Psoas muscle (tissue), 8 donors: ENCODE results near the gene TAAR8. TPM values are rescaled to one million over a fixed set of nuclear protein-coding genes. Genes with fewer than 3 reads are reported as not detected.
"Not testable (repeated sequence)": the region's sequence is repeated elsewhere in the genome, so short reads cannot be mapped to it uniquely, and the experiment has no call there.

ENCODE experiments used
- ATAC-seq, 4 donors: fragments of 200-7000 bp; cut with Tn5 transposase; one replicate each; pipeline ENCODE4 v1.9.1; 2020; ENCODE audit warnings: moderate library complexity in 3 of 4, mild to moderate bottlenecking in 2 of 4
- DNase-seq, 2 donors: peaks; one replicate each; pipeline ENCODE4 v3.0.0-alpha.2; 2020
- H3K27ac ChIP-seq: fragments of 200-600 bp; one replicate; pipeline ENCODE4 v1.8.0; 2022
- H3K27me3 ChIP-seq, 3 donors: fragments of 200-600 bp in 1 of 3; one replicate each; pipeline versions ENCODE4 v1.6.1 to v1.8.0; 2013 to 2022; ENCODE audit warnings: low read length in 2 of 3, mild to moderate bottlenecking in 2 of 3, moderate library complexity in 1 of 3; ENCODE audit not compliant: insufficient read depth in 3 of 3
- H3K36me3 ChIP-seq, 2 donors: fragments of 200-600 bp in 1 of 2; one replicate each; pipeline versions ENCODE4 v1.6.1 to v1.8.0; 2013 to 2022; ENCODE audit warnings: low read depth in 1 of 2, mild to moderate bottlenecking in 1 of 2, moderate library complexity in 1 of 2; ENCODE audit not compliant: insufficient read depth in 1 of 2
- H3K4me1 ChIP-seq: fragments of 200-600 bp; one replicate; pipeline ENCODE4 v1.8.0; 2022
- H3K4me3 ChIP-seq: fragments of 200-600 bp; one replicate; pipeline ENCODE4 v1.8.0; 2022; ENCODE audit warnings: mild to moderate bottlenecking
- H3K9me3 ChIP-seq: fragments of 200-600 bp; one replicate; pipeline ENCODE4 v1.8.0; 2022
- WGBS, 3 donors: extraction: QIAGEN DNeasy Blood & Tissue Kit; methylation state at CpG; one replicate each; pipeline versions ENCODE4 v1.1.6 to v1.1.7; 2013; 5-methylcytosine and 5-hydroxymethylcytosine counted together
- intact Hi-C, 2 donors: fragments of 100-400 bp; cut with DNase I; formaldehyde crosslinking; loops; one replicate each; pipeline versions ENCODE4 v1.11.0 to v1.14.2; 2022
- polyA plus RNA-seq, 3 donors: library from polyadenylated mRNA; stranded (reverse); fragments of 200-250 nt; gene quantifications; one replicate each; pipeline ENCODE4 v1.2.3, GENCODE V29; 2013
- total RNA-seq, 4 donors: library from RNA; stranded (reverse); fragmentation: NEBNext Ultra II Directional in 2 of 4; extraction: Animal tissue kit (Norgen Biotek cat#: 25700) in 2 of 4; gene quantifications; one replicate each; pipeline versions ENCODE4 v1.2.1 to v1.2.4, GENCODE V29; 2021 to 2023
- TF ChIP-seq, protein P1 (sequence below): fragments of 200-600 bp; IDR thresholded peaks from one replicate; pipeline ENCODE4 v1.8.0; 2022; ENCODE audit warnings: antibody characterized with exemption
- donor health status: healthy with polysubstance abuse.
- donor health status: DM: no; HTN: no; CAD: no; lungs with moderate emphysema.
- donor health status: Bipolar disorder and iron deficiency.
- donor health status: healthy.
- donor health status: DM: yes; HTN: yes; CAD: no.
- donor health status: DM: no; HTN: no; CAD: no.
- donor health status: DM: no; HTN: no; CAD: no.
- donor health status: DM: yes; HTN: yes; CAD: no.

The TAAR8 gene
- total and polyA plus RNA-seq, 7 donors, result not detected

DNA sequence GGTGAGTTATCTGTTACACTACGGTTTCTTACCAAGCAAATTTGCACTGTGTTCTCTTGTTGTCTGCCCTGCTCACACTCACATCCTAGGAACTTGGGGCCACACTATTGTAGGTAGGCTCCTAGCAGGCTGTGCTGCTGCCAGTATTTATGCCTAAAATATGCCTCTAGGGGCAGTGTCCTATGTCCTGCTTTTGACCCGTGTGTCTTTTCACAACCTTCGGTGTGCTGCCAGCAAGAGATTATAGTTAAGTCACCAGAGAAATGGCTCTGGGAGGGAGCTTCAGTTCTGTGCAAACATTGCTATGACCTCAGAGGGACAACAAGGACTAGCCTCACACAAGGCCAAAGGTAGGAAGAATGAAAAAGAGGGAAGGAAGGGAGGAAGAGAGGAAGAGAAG lies 46.0 kb downstream of the TAAR8 start:
- H3K4me1 ChIP-seq, result no peaks in the 10 kb centered on the region
- H3K4me3 ChIP-seq, result no peak overlapping the region
- no peak overlapping the region for H3K27ac ChIP-seq
- no peaks in the 10 kb centered on the region for H3K36me3 ChIP-seq
- peaks cover 0 to 3% (median 0%) of the 10 kb centered on the region in 3 donors for H3K27me3 ChIP-seq
- intact Hi-C loops, result no loop called here
- TF ChIP-seq, protein P1, sequence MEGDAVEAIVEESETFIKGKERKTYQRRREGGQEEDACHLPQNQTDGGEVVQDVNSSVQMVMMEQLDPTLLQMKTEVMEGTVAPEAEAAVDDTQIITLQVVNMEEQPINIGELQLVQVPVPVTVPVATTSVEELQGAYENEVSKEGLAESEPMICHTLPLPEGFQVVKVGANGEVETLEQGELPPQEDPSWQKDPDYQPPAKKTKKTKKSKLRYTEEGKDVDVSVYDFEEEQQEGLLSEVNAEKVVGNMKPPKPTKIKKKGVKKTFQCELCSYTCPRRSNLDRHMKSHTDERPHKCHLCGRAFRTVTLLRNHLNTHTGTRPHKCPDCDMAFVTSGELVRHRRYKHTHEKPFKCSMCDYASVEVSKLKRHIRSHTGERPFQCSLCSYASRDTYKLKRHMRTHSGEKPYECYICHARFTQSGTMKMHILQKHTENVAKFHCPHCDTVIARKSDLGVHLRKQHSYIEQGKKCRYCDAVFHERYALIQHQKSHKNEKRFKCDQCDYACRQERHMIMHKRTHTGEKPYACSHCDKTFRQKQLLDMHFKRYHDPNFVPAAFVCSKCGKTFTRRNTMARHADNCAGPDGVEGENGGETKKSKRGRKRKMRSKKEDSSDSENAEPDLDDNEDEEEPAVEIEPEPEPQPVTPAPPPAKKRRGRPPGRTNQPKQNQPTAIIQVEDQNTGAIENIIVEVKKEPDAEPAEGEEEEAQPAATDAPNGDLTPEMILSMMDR, result no peak
- 21 to 29% (median 26%) methylated on average over 3 of the region's 3 CpGs for WGBS, 3 donors
- DNase-seq (no peak), ATAC-seq (no peak)
- H3K9me3 ChIP-seq, result no peaks in the 10 kb centered on the region

DNA sequence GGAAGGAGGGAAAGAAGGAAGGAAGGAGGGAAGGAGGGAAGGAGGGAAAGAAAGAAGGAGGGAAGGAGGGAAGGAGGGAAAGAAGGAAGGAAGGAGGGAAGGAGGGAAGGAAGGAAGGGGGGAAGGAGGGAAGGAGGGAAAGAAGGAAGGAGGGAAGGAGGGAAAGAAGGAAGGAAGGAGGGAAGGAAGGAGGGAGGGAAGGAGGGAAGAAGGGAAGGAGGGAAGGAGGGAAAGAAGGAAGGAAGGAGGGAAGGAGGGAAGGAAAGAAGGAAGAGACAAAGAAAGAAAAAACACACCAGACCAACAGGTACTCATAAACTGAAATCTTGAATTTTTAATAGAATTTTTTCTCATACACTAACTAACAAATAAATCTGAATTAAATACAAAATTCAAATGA lies 48.4 kb downstream of the TAAR8 start:
- H3K36me3 ChIP-seq, intact Hi-C loops, H3K27ac ChIP-seq, H3K27me3 ChIP-seq, DNase-seq, H3K9me3 ChIP-seq, ATAC-seq, H3K4me3 ChIP-seq, H3K4me1 ChIP-seq: not testable (repeated sequence)

Other genes with a start within 250 kb of the TAAR8 start
- gene MOXD1, start 151.2 kb upstream of the TAAR8 start, total RNA-seq, result under 1 TPM in 3 of 4 donors, not detected in 1; 0.30 to 0.58 (median 0.32) TPM
- under 1 TPM in 2 of 3 donors, not detected in 1; 0.10 to 0.14 TPM for gene MOXD1, start 151.2 kb upstream of the TAAR8 start, polyA plus RNA-seq
- gene STX7, start 39.6 kb upstream of the TAAR8 start, total RNA-seq, result 10 to 100 TPM; 23.6 to 38.1 (median 29.7) TPM
- gene STX7, start 39.6 kb upstream of the TAAR8 start, polyA plus RNA-seq, result 10 to 100 TPM; 12.6 to 26.7 (median 14.1) TPM
- not detected for gene TAAR9, start 14.4 kb upstream of the TAAR8 start, total RNA-seq
- not detected for gene TAAR9, start 14.4 kb upstream of the TAAR8 start, polyA plus RNA-seq
- not detected for gene TAAR6, start 17.6 kb downstream of the TAAR8 start, total RNA-seq
- gene TAAR6, start 17.6 kb downstream of the TAAR8 start, polyA plus RNA-seq, result not detected
- gene TAAR5, start 37.1 kb downstream of the TAAR8 start, total RNA-seq, result not detected
- gene TAAR5, start 37.1 kb downstream of the TAAR8 start, polyA plus RNA-seq, result not detected
- not detected for gene TAAR2, start 71.6 kb downstream of the TAAR8 start, total RNA-seq
- gene TAAR2, start 71.6 kb downstream of the TAAR8 start, polyA plus RNA-seq, result not detected
- gene TAAR1, start 106.5 kb downstream of the TAAR8 start, total RNA-seq, result not detected
- not detected for gene TAAR1, start 106.5 kb downstream of the TAAR8 start, polyA plus RNA-seq
- gene VNN1, start 161.4 kb downstream of the TAAR8 start, total RNA-seq, result under 1 TPM; 0.25 to 0.62 (median 0.40) TPM
- under 1 TPM; 0.06 to 0.32 (median 0.18) TPM for gene VNN1, start 161.4 kb downstream of the TAAR8 start, polyA plus RNA-seq
- 1 to 10 TPM in 2 of 4 donors, under 1 TPM in 2; 0.88 to 1.8 (median 1.0) TPM for gene VNN2, start 205.2 kb downstream of the TAAR8 start, total RNA-seq
- gene VNN2, start 205.2 kb downstream of the TAAR8 start, polyA plus RNA-seq, result under 1 TPM in 2 of 3 donors, not detected in 1; 0.22 to 0.38 TPM
- gene SLC18B1, start 246.0 kb downstream of the TAAR8 start, total RNA-seq, result 1 to 10 TPM in 2 of 4 donors, under 1 TPM in 2; 0.69 to 2.2 (median 1.3) TPM
- gene SLC18B1, start 246.0 kb downstream of the TAAR8 start, polyA plus RNA-seq, result 1 to 10 TPM; 1.1 to 2.0 (median 1.3) TPM